CD4-positive, alpha-beta T cell treated with Interleukin-2 at 100 ng/mL for 4 hours (primary cell): Measurements from ENCODE around the gene FBXO27.
"Not testable (repeated sequence)": the region's sequence is repeated elsewhere in the genome, so short reads cannot be mapped to it uniquely, and the experiment has no call there.

Experiments
- DNase-seq: peaks from one replicate; pipeline ENCODE4 v3.0.0-alpha.2; 2020; ENCODE audit warnings: low spot score

The FBXO27 gene

GRCh38 chr19:39032063-39032918 lies at the start of gene FBXO27:
FBXO27 (minus strand) TSS chr19:39032549; CDS start chr19:39032227, 322 bp downstream.
- no peak for DNase-seq

GRCh38 chr19:39080431-39080830 lies 48.1 kb upstream of the FBXO27 start:
- DNase-seq, result no peak

- no peak for DNase-seq
Observed at GRCh38 chr19:39078436-39079200, 46.3 kb upstream of the FBXO27 start.

- no peak for DNase-seq
Observed at GRCh38 chr19:39077323-39077722, 45.0 kb upstream of the FBXO27 start.

GRCh38 chr19:39074942-39075341 lies 42.6 kb upstream of the FBXO27 start:
- DNase-seq, result no peak

GRCh38 chr19:39074205-39074692 lies 41.9 kb upstream of the FBXO27 start:
- no peak for DNase-seq

- DNase-seq, result no peak
Observed at GRCh38 chr19:39070888-39071287, 38.5 kb upstream of the FBXO27 start.

- not testable (repeated sequence) for DNase-seq
Observed at GRCh38 chr19:39068259-39068658, 35.9 kb upstream of the FBXO27 start.

- DNase-seq, result no peak
Observed at GRCh38 chr19:39067104-39067503, 34.8 kb upstream of the FBXO27 start.

- no peak for DNase-seq
Observed at GRCh38 chr19:39065928-39066327, 33.6 kb upstream of the FBXO27 start.

GRCh38 chr19:39064405-39064804 lies 32.1 kb upstream of the FBXO27 start:
- DNase-seq, result no peak

- DNase-seq, result no peak
Observed at GRCh38 chr19:39060171-39060570, 27.8 kb upstream of the FBXO27 start.

GRCh38 chr19:39059302-39059701 lies 27.0 kb upstream of the FBXO27 start:
- no peak for DNase-seq

GRCh38 chr19:39057615-39058014 lies 25.3 kb upstream of the FBXO27 start:
- DNase-seq, result no peak

GRCh38 chr19:39054091-39054470 lies 21.7 kb upstream of the FBXO27 start:
- DNase-seq, result no peak

- no peak for DNase-seq
Observed at GRCh38 chr19:39053276-39054090, 21.1 kb upstream of the FBXO27 start.

- no peak for DNase-seq
Observed at GRCh38 chr19:39052846-39053245, 20.5 kb upstream of the FBXO27 start.

- peak; percentile 66 for DNase-seq
Observed at GRCh38 chr19:39052243-39052746, 19.9 kb upstream of the FBXO27 start.

- no peak for DNase-seq
Observed at GRCh38 chr19:39047073-39047472, 14.7 kb upstream of the FBXO27 start.

- DNase-seq, result no peak
Observed at GRCh38 chr19:39046037-39046821, 13.9 kb upstream of the FBXO27 start.

GRCh38 chr19:39045506-39045905 lies 13.2 kb upstream of the FBXO27 start:
- no peak for DNase-seq
